GM19455 (cell line): Measurements from ENCODE around the gene MGAT4C.

Source experiments
- ATAC-seq: cut with Tn5 transposase; IDR thresholded peaks from one replicate; pipeline ENCODE4 v1.9.1; 2021; ENCODE audit not compliant: unreplicated experiment

MGAT4C gene

GRCh38 chr12:86230516-86231146, 25.6 kb downstream of the MGAT4C start:
- ATAC-seq = no peak

- ATAC-seq = no peak
Measured at GRCh38 chr12:86229772-86230171, 26.4 kb downstream of the MGAT4C start.

GRCh38 chr12:86228656-86229055, 27.5 kb downstream of the MGAT4C start:
- ATAC-seq = no peak

GRCh38 chr12:86226481-86226880, 29.7 kb downstream of the MGAT4C start:
- ATAC-seq = no peak

- ATAC-seq = no peak
Measured at GRCh38 chr12:86216591-86216990, 39.6 kb downstream of the MGAT4C start.

- ATAC-seq = no peak
Measured at GRCh38 chr12:86213012-86213411, 43.2 kb downstream of the MGAT4C start.

GRCh38 chr12:86198696-86199444, 57.3 kb downstream of the MGAT4C start:
- no peak for ATAC-seq

- no peak for ATAC-seq
Measured at GRCh38 chr12:86196465-86196864, 59.7 kb downstream of the MGAT4C start.

GRCh38 chr12:86194721-86195120, 61.5 kb downstream of the MGAT4C start:
- ATAC-seq = no peak

- no peak for ATAC-seq
Measured at GRCh38 chr12:86193931-86194330, 62.3 kb downstream of the MGAT4C start.

GRCh38 chr12:86188226-86188625, 68.0 kb downstream of the MGAT4C start:
- ATAC-seq = no peak

- no peak for ATAC-seq
Measured at GRCh38 chr12:86186449-86186848, 69.7 kb downstream of the MGAT4C start.

GRCh38 chr12:86179855-86180254, 76.3 kb downstream of the MGAT4C start:
- no peak for ATAC-seq

GRCh38 chr12:86174188-86174587, 82.0 kb downstream of the MGAT4C start:
- ATAC-seq = no peak

- no peak for ATAC-seq
Measured at GRCh38 chr12:86172913-86173443, 83.2 kb downstream of the MGAT4C start.

- ATAC-seq = no peak
Measured at GRCh38 chr12:86170051-86170450, 86.1 kb downstream of the MGAT4C start.

- ATAC-seq = no peak
Measured at GRCh38 chr12:86158956-86159355, 97.2 kb downstream of the MGAT4C start.

- no peak for ATAC-seq
Measured at GRCh38 chr12:86154620-86155019, 101.6 kb downstream of the MGAT4C start.

GRCh38 chr12:86148612-86149011, 107.6 kb downstream of the MGAT4C start:
- ATAC-seq = no peak

- ATAC-seq = no peak
Measured at GRCh38 chr12:86148071-86148470, 108.1 kb downstream of the MGAT4C start.

GRCh38 chr12:86145156-86145555, 111.0 kb downstream of the MGAT4C start:
- ATAC-seq = no peak

- no peak for ATAC-seq
Measured at GRCh38 chr12:86143162-86143561, 113.0 kb downstream of the MGAT4C start.
